Astrocyte of the hippocampus (primary cell): ENCODE data around the gene MRPS27.
A peak's percentile ranks its signal among the peaks of the same experiment; 100 is the strongest.
"Not testable (repeated sequence)": the region's sequence is repeated elsewhere in the genome, so short reads cannot be mapped to it uniquely, and the experiment has no call there.

ENCODE experiments used
- DNase-seq: peaks from one replicate; pipeline ENCODE4 v3.0.0; 2011; ENCODE audit warnings: low read depth, low spot score

Gene MRPS27

DNA sequence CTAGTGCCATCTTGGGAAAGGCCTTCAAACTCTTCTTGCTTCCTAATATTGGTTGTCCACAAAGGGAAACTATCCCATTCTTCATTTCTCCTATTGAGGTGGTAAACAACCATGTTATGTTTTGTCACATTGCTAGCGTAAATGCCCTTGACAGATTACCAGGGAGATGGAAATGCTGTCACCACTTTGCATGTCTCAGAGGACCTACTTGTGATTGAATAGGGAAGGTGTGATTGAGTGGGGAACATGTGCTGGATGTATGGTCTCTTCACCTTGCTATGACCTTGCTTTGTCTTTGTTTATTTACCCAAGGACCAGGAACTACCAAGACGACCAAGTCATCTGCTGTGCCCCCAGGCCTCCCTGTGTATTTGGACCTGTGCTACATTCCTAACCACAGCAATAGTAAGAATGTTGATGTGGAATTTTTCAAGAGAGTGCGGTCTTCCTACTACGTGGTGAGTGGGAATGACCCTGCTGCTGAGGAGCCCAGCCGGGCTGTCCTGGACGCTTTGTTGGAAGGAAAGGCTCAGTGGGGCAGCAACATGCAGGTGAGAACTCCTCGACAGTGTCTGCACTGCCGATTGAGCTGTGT lies 116.7 kb downstream of the MRPS27 start:
- peak; percentile 82 for DNase-seq

- DNase-seq: no peak
Measured at GRCh38 chr5:72202331-72202825, 117.7 kb downstream of the MRPS27 start.

DNA sequence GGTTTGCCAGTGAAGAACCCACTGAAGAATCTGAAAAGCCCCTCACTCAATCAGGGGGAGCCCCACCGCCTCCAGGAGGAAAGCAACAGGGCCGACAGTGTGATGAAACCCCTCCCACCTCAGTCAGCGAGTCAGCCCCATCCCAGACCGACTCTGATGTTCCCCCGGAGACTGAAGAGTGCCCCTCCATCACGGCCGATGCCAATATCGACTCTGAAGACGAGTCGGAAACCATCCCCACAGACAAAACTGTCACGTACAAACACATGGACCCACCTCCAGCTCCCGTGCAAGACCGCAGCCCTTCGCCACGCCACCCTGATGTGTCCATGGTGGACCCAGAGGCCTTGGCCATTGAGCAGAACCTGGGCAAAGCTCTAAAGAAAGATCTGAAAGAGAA lies 120.4 kb downstream of the MRPS27 start:
- no peak for DNase-seq

GRCh38 chr5:72197393-72197792 lies 122.6 kb downstream of the MRPS27 start:
- DNase-seq: no peak

- no peak for DNase-seq
Measured at GRCh38 chr5:72195581-72195980, 124.5 kb downstream of the MRPS27 start.

GRCh38 chr5:72194846-72195245 lies 125.2 kb downstream of the MRPS27 start:
- peak; percentile 82 for DNase-seq

DNA sequence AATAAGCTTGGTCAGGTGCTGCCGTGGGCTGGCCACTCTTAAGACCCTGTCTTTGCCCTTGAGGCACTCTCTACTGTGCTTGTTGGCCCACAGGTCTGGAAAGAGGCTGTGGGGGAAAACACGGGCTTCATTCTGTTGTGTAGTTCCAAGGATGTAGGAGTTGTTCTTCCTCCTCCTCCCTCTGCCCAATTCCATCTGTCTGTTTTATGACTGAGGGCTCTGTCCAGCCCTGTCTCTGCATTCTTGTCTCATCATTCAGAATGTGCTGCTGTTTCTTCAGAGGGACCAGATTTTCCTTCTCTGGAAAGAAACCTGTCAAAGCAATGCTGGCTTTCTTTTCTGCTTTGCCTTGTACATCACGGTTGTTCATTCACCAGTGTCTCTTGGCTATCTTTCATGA lies 128.6 kb downstream of the MRPS27 start:
- no peak for DNase-seq

GRCh38 chr5:72189146-72189545 lies 130.9 kb downstream of the MRPS27 start:
- no peak for DNase-seq

DNA sequence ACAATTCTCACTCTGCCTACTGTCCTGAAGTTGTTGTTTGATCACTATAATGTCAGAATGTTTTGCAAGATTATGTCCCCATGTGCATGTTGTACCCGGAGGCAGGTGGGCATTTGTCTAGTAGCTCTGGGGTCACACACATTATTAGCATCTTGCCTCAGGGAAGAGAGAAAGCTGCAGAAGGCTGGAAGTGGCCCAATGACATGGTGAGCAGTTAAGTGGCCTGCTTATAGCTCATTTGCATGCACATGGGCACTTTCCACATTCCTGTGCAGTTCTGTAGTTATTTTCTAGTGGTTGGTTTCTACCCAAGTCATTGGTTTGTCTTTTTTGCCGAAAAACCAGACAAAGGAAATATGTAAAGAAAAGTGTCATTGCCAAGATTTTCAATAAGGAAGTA lies 131.9 kb downstream of the MRPS27 start:
- DNase-seq: peak; percentile 63

GRCh38 chr5:72187388-72188075 lies 132.5 kb downstream of the MRPS27 start:
- DNase-seq: peak; percentile 51

DNA sequence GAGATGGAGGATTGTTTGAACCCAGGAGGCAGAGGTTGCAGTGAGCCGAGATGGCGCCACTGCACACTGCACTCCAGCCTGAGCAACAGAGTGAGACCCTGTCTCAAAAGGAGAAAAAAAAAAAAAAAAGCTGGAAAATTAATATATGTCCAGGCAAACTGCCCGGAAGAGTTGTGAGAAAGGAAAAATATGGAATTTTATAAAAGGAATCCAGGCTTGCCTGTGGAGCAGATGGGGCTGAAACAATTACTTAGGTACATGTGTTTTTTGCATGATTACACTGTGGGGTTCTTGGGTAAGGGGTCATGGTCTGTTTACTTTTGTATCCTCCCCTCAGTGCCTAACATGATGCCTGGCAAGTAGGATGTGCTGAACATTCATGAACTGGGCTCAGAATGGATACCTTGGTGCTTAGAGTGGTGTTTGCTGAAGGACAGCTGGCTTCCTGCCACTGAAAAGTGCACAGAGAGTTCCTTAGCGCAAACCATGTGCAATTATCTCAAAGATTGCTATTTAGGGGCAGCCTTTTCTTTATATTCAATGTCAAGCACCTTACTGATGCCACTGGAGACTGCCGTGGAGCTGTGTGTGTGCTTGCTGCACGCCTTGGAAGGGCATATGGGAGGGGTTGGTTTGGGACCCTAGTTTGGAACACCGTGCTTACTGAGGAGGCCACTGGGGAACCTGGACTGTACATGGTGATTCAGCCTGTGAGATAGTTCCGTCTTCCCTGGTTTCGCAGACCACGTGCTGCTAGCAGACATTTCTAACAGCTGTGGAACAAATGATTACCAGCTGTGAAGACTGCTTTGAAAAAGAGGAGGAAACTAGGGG lies 134.3 kb downstream of the MRPS27 start:
- DNase-seq: peak; percentile 53

- no peak for DNase-seq
Measured at GRCh38 chr5:72184408-72184807, 135.6 kb downstream of the MRPS27 start.

DNA sequence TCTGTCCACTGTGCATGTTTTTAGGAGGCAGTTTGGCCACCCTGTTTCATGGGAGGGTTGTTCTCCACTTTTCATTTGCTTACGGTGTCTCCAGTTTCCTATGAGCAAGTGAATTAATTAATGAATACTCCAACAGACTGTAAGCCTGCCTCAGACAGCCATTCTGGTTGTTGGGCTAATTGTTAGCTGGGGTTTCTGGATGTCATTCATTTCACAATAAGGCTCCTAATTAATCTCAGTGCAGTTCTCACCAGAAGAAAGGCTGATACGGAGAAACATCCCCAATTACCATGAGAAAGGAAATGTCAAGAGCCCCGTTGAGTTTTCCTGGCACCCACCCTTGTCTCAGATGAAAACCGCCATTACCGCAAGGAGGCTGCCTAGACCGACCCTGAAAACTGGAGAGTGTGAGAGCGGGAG lies 136.9 kb downstream of the MRPS27 start:
- peak; percentile 92 for DNase-seq

- DNase-seq: no peak
Measured at GRCh38 chr5:72182686-72183085, 137.4 kb downstream of the MRPS27 start.

GRCh38 chr5:72180925-72181324 lies 139.1 kb downstream of the MRPS27 start:
- DNase-seq: peak; percentile 47

DNA sequence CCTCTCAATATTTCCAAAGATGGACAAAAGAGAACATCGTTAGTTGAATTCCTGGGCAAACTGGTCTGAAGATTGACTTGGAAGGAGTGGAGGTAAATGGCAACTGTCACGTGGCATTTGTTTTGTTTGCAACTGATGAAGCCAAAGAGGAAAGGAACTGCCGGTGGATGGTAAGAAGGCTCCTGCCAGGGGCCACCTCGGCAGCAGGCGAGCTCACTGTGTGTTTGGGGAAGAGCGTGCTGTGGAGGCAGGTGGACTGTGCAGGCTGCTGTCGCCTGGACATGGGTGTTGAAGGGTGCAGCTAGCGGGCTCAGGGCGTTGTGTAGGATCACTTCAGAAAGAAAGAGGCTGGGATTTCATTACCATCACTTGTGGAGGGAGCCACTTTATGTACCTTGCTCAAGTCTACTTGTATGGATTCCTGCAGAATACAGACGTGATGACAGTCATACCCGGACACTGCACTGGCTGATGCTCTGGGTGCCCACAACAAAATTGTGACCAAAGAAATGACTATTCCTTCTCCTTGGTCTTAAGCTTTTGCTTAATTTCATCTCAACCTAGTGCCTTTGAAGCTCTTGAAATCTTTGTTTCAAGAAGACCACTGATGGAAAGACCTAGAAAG lies 140.1 kb downstream of the MRPS27 start:
- DNase-seq: peak; percentile 72

DNA sequence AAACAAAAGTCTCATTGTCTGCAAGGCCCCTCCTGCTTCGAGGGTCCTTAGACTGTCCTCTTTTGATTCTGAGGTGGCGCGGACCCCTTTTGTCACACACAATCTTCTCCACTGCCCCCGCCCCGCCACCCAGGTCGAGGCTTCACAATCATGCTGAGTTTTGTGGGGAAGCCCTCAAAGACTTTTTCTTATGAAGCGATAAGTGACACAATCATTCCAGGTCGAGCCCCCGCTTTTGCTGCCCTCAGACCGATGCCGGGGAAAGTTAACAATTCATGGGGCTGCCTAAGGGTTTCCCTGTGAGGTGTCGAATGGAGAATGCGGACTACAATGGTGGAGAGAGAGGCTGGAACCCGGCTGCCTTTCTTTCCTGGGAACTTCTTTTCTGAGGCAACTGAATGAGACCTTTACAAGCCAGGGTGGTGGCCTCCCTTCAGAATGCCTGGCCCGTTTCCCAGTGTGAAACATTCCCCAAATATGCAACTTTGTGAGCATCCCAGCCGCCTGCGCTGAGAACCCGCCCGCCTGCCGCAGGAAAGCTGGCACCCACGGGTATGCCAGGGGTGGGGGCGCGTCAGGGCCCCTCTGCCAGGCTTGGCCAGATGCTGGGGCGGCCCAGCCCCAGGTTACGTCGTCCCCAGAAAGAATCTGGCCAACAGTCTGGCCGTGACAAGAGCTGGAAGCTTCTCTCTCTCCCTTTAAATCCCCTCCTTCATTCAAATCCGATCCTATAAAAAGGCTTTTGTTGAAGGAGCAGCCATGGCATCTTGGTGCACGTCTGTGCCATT lies 140.8 kb downstream of the MRPS27 start:
- DNase-seq: peak; percentile 98

- DNase-seq: no peak
Measured at GRCh38 chr5:72177538-72177937, 142.5 kb downstream of the MRPS27 start.

GRCh38 chr5:72172786-72173185 lies 147.3 kb downstream of the MRPS27 start:
- no peak for DNase-seq

DNA sequence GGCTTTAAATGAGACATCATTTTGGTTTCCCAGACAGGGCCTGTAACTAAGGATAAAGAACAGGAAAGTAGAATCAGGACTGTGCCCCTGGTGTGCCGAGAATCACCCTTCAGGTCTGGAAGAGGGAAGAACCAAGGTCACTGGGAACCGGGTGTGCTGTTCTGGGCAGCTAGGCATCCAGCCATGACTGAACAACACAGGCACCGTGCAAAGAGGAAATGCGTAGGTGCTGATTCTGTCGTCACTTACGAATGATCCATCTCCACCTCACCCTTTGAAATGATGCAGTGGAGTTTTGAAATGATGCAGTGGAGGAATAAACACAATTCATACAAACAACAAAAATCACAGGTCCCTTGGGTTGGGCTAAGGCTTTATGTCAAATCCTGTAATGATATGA lies 148.4 kb downstream of the MRPS27 start:
- DNase-seq: no peak

DNA sequence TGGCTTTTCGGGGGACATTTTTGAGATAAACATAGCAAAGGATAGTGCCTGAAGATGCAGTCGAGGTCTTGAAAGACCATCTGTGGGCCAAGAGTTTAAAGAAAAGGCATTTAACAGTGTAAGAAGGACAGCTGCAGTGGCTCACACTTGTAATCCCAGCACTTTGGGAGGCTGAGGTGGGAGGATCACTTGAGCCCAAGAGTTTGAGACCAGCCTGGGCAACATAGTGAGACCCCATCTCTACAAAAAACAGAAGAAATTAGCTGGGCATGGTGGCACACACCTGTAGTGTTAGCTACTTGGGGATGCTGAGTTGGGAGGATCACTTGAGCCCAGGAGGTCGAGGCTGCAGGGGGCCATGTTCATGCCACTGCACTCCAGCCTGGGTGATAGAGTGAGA lies 148.9 kb downstream of the MRPS27 start:
- not testable (repeated sequence) for DNase-seq
